HFF-Myc (cell line): Measurements from ENCODE around the gene KCNMB4.

ENCODE experiments used
- DNase-seq: peaks from one replicate; pipeline ENCODE4 v3.0.0-alpha.2; 2011; ENCODE audit warnings: low read depth; ENCODE audit errors: extremely low read depth
- H3K4me3 ChIP-seq: replicated peaks from 2 replicates; pipeline ENCODE4 v1.5.1; 2011; ENCODE audit warnings: low read depth, mild to moderate bottlenecking, control low read depth, low read length
- TF ChIP-seq, protein P1 (sequence below): IDR thresholded peaks from 2 replicates; pipeline ENCODE4 v1.5.1; 2012; ENCODE audit warnings: mild to moderate bottlenecking, low read depth, low read length, control low read depth; ENCODE audit errors: missing control alignments

Gene KCNMB4

DNA sequence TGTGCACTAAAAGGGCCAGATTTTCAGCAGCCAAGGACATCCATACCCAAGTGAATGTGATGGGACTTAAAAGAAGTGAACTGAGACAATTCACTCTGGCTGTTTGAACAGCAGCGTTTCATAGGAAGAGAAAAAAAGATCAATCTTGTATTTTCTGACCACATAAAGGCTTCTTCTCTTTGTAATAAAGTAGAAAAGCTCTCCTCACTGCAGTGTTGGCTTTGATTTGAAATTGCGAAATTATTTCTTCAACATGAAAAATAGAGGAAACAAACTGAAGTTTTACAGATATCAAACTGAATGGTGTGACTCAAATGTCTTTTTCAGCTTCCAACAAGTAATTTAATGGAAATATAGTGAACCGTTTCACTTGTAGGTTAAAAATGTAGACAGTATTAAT is 11.3 kb upstream of the KCNMB4 start:
- TF ChIP-seq, protein P1, sequence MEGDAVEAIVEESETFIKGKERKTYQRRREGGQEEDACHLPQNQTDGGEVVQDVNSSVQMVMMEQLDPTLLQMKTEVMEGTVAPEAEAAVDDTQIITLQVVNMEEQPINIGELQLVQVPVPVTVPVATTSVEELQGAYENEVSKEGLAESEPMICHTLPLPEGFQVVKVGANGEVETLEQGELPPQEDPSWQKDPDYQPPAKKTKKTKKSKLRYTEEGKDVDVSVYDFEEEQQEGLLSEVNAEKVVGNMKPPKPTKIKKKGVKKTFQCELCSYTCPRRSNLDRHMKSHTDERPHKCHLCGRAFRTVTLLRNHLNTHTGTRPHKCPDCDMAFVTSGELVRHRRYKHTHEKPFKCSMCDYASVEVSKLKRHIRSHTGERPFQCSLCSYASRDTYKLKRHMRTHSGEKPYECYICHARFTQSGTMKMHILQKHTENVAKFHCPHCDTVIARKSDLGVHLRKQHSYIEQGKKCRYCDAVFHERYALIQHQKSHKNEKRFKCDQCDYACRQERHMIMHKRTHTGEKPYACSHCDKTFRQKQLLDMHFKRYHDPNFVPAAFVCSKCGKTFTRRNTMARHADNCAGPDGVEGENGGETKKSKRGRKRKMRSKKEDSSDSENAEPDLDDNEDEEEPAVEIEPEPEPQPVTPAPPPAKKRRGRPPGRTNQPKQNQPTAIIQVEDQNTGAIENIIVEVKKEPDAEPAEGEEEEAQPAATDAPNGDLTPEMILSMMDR = no peak
- DNase-seq = no peak
- H3K4me3 ChIP-seq = no peak overlapping the region

DNA sequence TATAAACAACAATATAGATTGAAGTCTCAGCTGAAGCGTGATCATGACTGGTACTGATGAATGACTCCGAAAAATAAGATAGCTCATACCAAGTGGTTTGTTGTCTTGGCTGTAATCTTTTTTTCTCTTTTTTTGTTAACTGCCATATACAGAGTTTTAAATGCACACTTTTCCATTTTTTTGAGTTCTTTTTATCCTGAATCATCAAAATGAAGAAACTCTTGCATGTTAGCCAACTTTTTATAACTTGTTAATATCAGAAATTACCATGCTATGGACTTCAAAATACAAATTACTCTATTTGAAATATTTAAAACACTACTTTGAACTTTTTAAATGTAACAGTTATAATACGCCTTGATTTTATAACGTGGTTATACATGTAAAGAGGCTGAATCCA is 10.1 kb upstream of the KCNMB4 start:
- TF ChIP-seq, protein P1 = no peak
- DNase-seq = no peak
- H3K4me3 ChIP-seq = no peak overlapping the region

DNA sequence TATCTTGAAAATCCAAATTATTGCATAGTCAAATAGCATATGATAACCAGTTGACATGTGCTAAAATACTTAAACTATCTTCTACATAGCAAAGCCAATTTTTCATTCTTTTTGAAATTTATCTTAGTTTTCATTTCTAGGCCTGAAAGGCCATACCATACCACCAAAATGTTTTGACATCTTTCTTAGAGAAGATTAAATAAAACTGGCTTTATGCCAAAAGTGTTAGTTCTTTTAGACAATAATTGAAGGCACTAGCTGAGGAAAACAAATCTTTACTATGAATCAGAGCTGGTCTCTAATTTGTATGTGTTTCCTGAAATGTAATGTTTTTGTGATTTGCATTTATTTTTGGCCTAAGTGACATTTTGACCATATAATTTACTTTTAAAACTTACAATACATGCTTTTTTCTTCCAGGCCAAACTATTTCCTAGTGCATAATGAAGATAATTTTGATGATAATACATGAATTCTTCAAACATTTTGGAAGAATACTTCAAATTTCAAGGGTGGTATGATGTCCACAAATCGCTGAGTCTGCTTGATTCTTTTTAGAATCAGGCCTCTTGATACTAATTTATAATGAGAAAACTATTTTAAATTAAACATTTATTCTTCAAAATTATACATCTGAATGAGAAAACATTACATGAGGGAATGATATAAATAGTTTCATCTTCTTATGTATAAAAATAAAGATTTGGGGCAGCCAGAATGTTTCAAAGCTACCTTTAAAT is 6.5 kb upstream of the KCNMB4 start:
- no peak for DNase-seq
- no peak overlapping the region for H3K4me3 ChIP-seq
- TF ChIP-seq, protein P1 = no peak

DNA sequence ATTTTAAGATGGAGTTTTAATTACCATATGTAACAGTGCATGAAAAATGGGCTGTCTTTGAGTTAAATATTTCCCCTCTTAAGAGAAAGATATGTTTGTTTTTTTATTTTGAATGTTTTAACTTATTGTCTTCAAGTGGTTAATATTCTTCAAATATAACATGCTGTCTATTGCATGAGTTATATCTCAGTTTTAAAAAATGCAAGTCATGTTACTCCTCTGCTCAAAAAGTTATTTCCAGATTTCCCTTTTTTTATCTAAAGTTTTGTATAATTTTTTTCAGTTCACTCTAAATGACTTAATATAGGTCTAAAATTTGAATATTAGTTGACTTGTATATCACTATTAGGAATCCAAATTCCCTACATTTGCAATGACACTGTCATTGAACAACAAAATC is 5.9 kb upstream of the KCNMB4 start:
- no peak for DNase-seq
- H3K4me3 ChIP-seq = no peak overlapping the region
- TF ChIP-seq, protein P1 = no peak

DNA sequence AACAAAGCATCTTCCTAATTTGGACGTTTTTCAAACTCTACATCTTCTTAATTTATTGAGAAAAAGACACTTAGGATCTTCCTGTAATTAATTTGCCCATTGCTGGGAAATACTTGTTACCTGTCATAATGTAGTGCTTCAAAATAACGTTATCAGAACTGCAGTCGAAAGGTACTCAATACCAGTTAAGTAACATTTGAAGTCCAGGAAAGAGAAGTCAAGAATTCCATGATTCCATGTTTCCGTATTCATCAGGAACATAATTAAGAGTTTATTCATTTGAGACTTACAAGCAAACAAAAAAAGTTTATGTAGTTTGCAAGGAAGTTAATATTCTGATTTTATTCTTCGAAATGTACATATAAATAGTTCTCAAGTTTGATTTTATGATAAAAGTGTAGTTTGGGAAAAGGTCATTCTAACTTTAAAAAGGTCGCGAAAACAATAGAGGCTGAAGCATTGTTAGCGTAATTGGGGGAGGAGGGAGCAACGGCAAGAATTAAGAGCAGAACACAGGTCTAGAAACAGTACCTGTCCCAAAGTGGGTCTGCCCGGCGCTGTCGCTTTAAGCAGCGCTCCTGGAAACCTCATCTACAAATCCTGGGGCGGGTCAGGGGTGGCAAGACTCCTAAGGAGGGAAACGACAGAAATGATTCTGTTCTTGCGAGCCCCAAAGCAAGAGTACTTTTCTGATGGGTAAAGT is 1.2 kb upstream of the KCNMB4 start:
- H3K4me3 ChIP-seq = peak overlapping the region; percentile 48; the same call in 1 of the 2 replicates
- no peak for DNase-seq
- TF ChIP-seq, protein P1 = no peak

DNA sequence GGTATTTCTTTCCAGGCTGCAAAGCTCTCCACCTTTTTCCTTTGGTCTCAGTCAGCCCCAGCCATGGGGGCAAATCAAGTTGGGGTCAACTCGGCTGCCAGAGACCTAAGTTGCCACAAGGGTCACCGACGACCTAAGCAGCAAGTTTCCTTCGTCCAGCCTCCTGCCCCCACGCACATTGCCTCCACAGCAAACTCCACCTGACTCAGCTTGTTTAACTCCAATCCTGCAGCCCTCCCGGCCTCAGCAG is 767 bp upstream of the KCNMB4 start:
- TF ChIP-seq, protein P1 = no peak
- peak overlapping the region; percentile 48 for H3K4me3 ChIP-seq
- DNase-seq = no peak
